Activated naive CD4-positive, alpha-beta T cell treated with anti-CD3 and anti-CD28 coated beads for 36 hours (primary cell): ENCODE measurements around the gene SLC38A3. TPM values are rescaled to one million over a fixed set of nuclear protein-coding genes. Genes with fewer than 3 reads are reported as not detected.

Experiments
- CTCF ChIA-PET: fragments of 350-600 bp; sonication (Branson Sonifier 250); formaldehyde crosslinking; loops from one replicate; lab custom pipeline; 2021; ENCODE audit warnings: antibody characterized with exemption; lab: Charles Lee
- DNase-seq: peaks from one replicate; pipeline ENCODE4 v3.0.0-alpha.2; 2020
- H3K27ac Mint-ChIP-seq: one replicate; pipeline ENCODE4 v1.8.0; 2021; ENCODE audit warnings: mild to moderate bottlenecking, mixed read lengths
- H3K27me3 Mint-ChIP-seq: one replicate; pipeline ENCODE4 v1.8.0; 2021; ENCODE audit warnings: low read depth, mixed read lengths
- H3K36me3 Mint-ChIP-seq: one replicate; pipeline ENCODE4 v1.8.0; 2021; ENCODE audit warnings: low read depth, mixed read lengths
- H3K4me1 Mint-ChIP-seq: one replicate; pipeline ENCODE4 v1.8.0; 2021; ENCODE audit warnings: low read depth, mixed read lengths
- H3K4me3 Mint-ChIP-seq: one replicate; pipeline ENCODE4 v1.8.0; 2021; ENCODE audit warnings: mild to moderate bottlenecking, moderate library complexity, mixed read lengths
- H3K9me3 Mint-ChIP-seq: one replicate; pipeline ENCODE4 v1.8.0; 2021; ENCODE audit warnings: mixed read lengths
- intact Hi-C: fragments of 100-400 bp; cut with micrococcal nuclease; formaldehyde crosslinking; loops from one replicate; pipeline ENCODE4 v1.15.1; 2023
- total RNA-seq, 2 experiments: library from RNA; stranded (reverse); gene quantifications; one replicate each; pipeline ENCODE4 v1.2.3, GENCODE V29; 2021

The SLC38A3 gene
- not detected for total RNA-seq

- no peak for DNase-seq
- peak within 1 kb of the TSS; percentile 32 for H3K4me3 Mint-ChIP-seq
- no peak within 1 kb of the TSS for H3K27ac Mint-ChIP-seq
- CTCF ChIA-PET, result no interaction called here
- H3K36me3 Mint-ChIP-seq, result no peaks in the 10 kb centered on the region
- H3K9me3 Mint-ChIP-seq, result no peaks in the 10 kb centered on the region
- H3K27me3 Mint-ChIP-seq, result peaks cover 32% of the 10 kb centered on the region
- no peaks in the 10 kb centered on the region for H3K4me1 Mint-ChIP-seq
- intact Hi-C loops, result no loop called here
Measured at GRCh38 chr3:50204804-50205412, at the start of gene SLC38A3. Gene SLC38A3, plus strand, starts transcription at chr3:50205271. Its CDS starts 8,929 bp downstream, at chr3:50214200.

GRCh38 chr3:50155491-50155878 is 49.6 kb upstream of the SLC38A3 start:
- intact Hi-C loops, result loop anchor here (1.0 to 2.0 kb wide), 2 partner anchors 34 to 37 kb away; no protein-coding TSS in a partner anchor

GRCh38 chr3:50155891-50156290 is 49.2 kb upstream of the SLC38A3 start:
- CTCF ChIA-PET, result interaction anchor here (1.5 kb wide), 1 partner anchor 35 kb away, joined by 4 read pairs; no protein-coding TSS in a partner anchor
- Mint-ChIP-seq H3K27ac (no peak overlapping the region), H3K27me3 (peaks cover 26% of the 10 kb centered on the region), H3K36me3 (no peaks in the 10 kb centered on the region), H3K9me3 (no peaks in the 10 kb centered on the region), H3K4me1 (peaks cover 6% of the 10 kb centered on the region), H3K4me3 (peak overlapping the region; percentile 54)
- DNase-seq, result no peak
- intact Hi-C loops, result loop anchor here (1.0 to 2.0 kb wide), 2 partner anchors 35 to 37 kb away; no protein-coding TSS in a partner anchor

More at GRCh38 chr3:50155491-50155878, 49.6 kb upstream of the SLC38A3 start:
- no peaks in the 10 kb centered on the region for H3K36me3 Mint-ChIP-seq
- H3K27me3 Mint-ChIP-seq, result peaks cover 26% of the 10 kb centered on the region
- no peak for DNase-seq
- no peak overlapping the region for H3K27ac Mint-ChIP-seq
- H3K4me3 Mint-ChIP-seq, result peak overlapping the region; percentile 54
- no peaks in the 10 kb centered on the region for H3K9me3 Mint-ChIP-seq
- peaks cover 6% of the 10 kb centered on the region for H3K4me1 Mint-ChIP-seq
- CTCF ChIA-PET, result no interaction called here

- DNase-seq, result no peak
- Mint-ChIP-seq H3K9me3 (no peaks in the 10 kb centered on the region), H3K27me3 (peaks cover 26% of the 10 kb centered on the region), H3K27ac (no peak overlapping the region), H3K36me3 (no peaks in the 10 kb centered on the region), H3K4me1 (peaks cover 6% of the 10 kb centered on the region), H3K4me3 (no peak overlapping the region)
- intact Hi-C loops, result no loop called here
- CTCF ChIA-PET, result interaction anchor here (0.6 to 1.5 kb wide), 2 partner anchors 36 to 683 kb away, joined by 3 to 4 read pairs; no protein-coding TSS in a partner anchor
Measured at GRCh38 chr3:50156549-50157493, 48.2 kb upstream of the SLC38A3 start.

GRCh38 chr3:50157827-50158529 is 47.1 kb upstream of the SLC38A3 start:
- H3K27me3 Mint-ChIP-seq, result peaks cover 26% of the 10 kb centered on the region
- no peaks in the 10 kb centered on the region for H3K9me3 Mint-ChIP-seq
- intact Hi-C loops, result no loop called here
- H3K27ac Mint-ChIP-seq, result no peak overlapping the region
- no peak for DNase-seq
- CTCF ChIA-PET, result interaction anchor here (0.5 to 1.2 kb wide), 3 partner anchors 33 to 684 kb away, joined by 3 to 6 read pairs (median 3); partner anchors contain the start of gene GNAT1
- H3K4me1 Mint-ChIP-seq, result peaks cover 6% of the 10 kb centered on the region
- H3K36me3 Mint-ChIP-seq, result no peaks in the 10 kb centered on the region
- H3K4me3 Mint-ChIP-seq, result no peak overlapping the region

- Mint-ChIP-seq H3K27ac (no peak overlapping the region), H3K4me3 (no peak overlapping the region), H3K27me3 (peaks cover 23% of the 10 kb centered on the region), H3K4me1 (peaks cover 6% of the 10 kb centered on the region), H3K9me3 (no peaks in the 10 kb centered on the region), H3K36me3 (no peaks in the 10 kb centered on the region)
- CTCF ChIA-PET, result interaction anchor here (1.2 kb wide), 1 partner anchor 32 kb away, joined by 3 read pairs; the partner anchor contains the start of gene GNAT1
- intact Hi-C loops, result no loop called here
- no peak for DNase-seq
Measured at GRCh38 chr3:50158530-50159146, 46.4 kb upstream of the SLC38A3 start.

- intact Hi-C loops, result no loop called here
- no peak for DNase-seq
- Mint-ChIP-seq H3K27me3 (peaks cover 16% of the 10 kb centered on the region), H3K4me1 (peaks cover 4% of the 10 kb centered on the region), H3K27ac (no peak overlapping the region), H3K9me3 (no peaks in the 10 kb centered on the region), H3K36me3 (no peaks in the 10 kb centered on the region), H3K4me3 (no peak overlapping the region)
- CTCF ChIA-PET, result interaction anchor here (1.6 kb wide), 1 partner anchor 86 kb away, joined by 3 read pairs; no protein-coding TSS in a partner anchor
Measured at GRCh38 chr3:50160561-50160983, 44.5 kb upstream of the SLC38A3 start.

GRCh38 chr3:50161320-50161719 is 43.8 kb upstream of the SLC38A3 start:
- H3K9me3 Mint-ChIP-seq, result no peaks in the 10 kb centered on the region
- H3K27ac Mint-ChIP-seq, result no peak overlapping the region
- CTCF ChIA-PET, result interaction anchor here (1.6 kb wide), 1 partner anchor 85 kb away, joined by 3 read pairs; no protein-coding TSS in a partner anchor
- H3K4me1 Mint-ChIP-seq, result no peaks in the 10 kb centered on the region
- H3K36me3 Mint-ChIP-seq, result no peaks in the 10 kb centered on the region
- DNase-seq, result no peak
- no peak overlapping the region for H3K4me3 Mint-ChIP-seq
- intact Hi-C loops, result no loop called here
- peaks cover 9% of the 10 kb centered on the region for H3K27me3 Mint-ChIP-seq

GRCh38 chr3:50162034-50162883 is 42.8 kb upstream of the SLC38A3 start:
- intact Hi-C loops, result no loop called here
- CTCF ChIA-PET, result no interaction called here
- Mint-ChIP-seq H3K27me3 (peaks cover 4% of the 10 kb centered on the region), H3K27ac (no peak overlapping the region), H3K9me3 (no peaks in the 10 kb centered on the region), H3K4me1 (no peaks in the 10 kb centered on the region), H3K36me3 (no peaks in the 10 kb centered on the region), H3K4me3 (no peak overlapping the region)
- DNase-seq, result no peak

GRCh38 chr3:50163572-50164455 is 41.3 kb upstream of the SLC38A3 start:
- Mint-ChIP-seq H3K27me3 (no peaks in the 10 kb centered on the region), H3K9me3 (no peaks in the 10 kb centered on the region), H3K36me3 (no peaks in the 10 kb centered on the region), H3K27ac (no peak overlapping the region), H3K4me3 (no peak overlapping the region), H3K4me1 (no peaks in the 10 kb centered on the region)
- intact Hi-C loops, result no loop called here
- CTCF ChIA-PET, result interaction anchor here (0.8 kb wide), 1 partner anchor 27 kb away, joined by 3 read pairs; no protein-coding TSS in a partner anchor
- no peak for DNase-seq
